ENCODE measurements around the gene POLD1.

The POLD1 gene

DNA sequence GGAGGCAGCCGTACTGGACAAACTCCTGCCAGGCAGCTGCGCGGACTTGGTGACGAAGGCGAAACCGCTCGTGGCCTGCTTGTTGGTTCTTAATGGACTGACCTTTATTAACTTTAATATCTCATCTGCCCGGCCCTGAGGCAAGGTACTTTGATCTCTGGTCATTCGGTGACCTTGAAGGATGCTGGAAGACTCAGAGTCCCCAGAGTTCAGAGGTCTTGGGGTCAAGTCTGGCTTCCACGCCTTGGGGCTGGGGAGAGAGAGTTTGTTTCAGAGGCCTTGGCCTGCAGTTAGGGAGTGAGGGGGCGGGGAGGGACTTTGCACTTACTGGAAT lies 82.5 kb downstream of the POLD1 start:
- no peak overlapping the region for H3K4me3 ChIP-seq (ENCODE audit: control insufficient read depth, low read depth, low read length)
- DNase-seq (ENCODE audit: low read depth): no peak
- TF ChIP-seq, protein P1, sequence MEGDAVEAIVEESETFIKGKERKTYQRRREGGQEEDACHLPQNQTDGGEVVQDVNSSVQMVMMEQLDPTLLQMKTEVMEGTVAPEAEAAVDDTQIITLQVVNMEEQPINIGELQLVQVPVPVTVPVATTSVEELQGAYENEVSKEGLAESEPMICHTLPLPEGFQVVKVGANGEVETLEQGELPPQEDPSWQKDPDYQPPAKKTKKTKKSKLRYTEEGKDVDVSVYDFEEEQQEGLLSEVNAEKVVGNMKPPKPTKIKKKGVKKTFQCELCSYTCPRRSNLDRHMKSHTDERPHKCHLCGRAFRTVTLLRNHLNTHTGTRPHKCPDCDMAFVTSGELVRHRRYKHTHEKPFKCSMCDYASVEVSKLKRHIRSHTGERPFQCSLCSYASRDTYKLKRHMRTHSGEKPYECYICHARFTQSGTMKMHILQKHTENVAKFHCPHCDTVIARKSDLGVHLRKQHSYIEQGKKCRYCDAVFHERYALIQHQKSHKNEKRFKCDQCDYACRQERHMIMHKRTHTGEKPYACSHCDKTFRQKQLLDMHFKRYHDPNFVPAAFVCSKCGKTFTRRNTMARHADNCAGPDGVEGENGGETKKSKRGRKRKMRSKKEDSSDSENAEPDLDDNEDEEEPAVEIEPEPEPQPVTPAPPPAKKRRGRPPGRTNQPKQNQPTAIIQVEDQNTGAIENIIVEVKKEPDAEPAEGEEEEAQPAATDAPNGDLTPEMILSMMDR (conservative IDR thresholded peaks at IDR 0.05; ENCODE audit: control insufficient read depth, insufficient read depth, low read depth, low read length): no peak

DNA sequence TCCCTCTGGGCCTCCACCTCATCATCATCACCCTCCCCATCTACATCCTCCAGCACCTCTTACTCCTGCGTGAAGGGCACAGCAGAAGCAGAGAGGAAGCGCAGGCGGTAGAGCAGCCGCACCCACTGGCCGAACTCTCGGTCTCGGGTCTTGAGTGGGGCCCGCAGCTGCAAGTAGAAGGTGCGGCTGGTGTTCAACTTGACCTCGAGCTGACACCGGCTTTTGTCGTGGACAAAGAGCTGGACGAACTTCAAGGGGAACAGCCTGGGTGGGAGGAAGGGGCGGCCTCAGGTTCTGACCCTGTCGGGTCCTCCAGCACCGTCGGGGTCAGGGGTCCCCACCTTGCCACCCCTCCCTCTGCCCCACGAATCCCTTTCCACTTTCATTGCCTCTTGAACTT lies 83.4 kb downstream of the POLD1 start:
- H3K4me3 ChIP-seq (ENCODE audit: control insufficient read depth, low read depth, low read length): no peak overlapping the region
- no peak for DNase-seq (ENCODE audit: low read depth)
- TF ChIP-seq, protein P1 (conservative IDR thresholded peaks at IDR 0.05; ENCODE audit: control insufficient read depth, insufficient read depth, low read depth, low read length): no peak

Measured in fibroblast of mammary gland (primary cell).